H1 (cell line): ENCODE measurements around the gene BABAM1. TPM values are rescaled to one million over a fixed set of nuclear protein-coding genes. Genes with fewer than 3 reads are reported as not detected.

Experiments used
- CHD1 ChIP-seq: IDR thresholded peaks from 2 replicates; pipeline ENCODE4 v1.6.1; 2012; ENCODE audit warnings: low read depth, low read length, improper control_type of control experiment
- CHD2 ChIP-seq: IDR thresholded peaks from 2 replicates; pipeline ENCODE4 v1.6.1; 2012; ENCODE audit warnings: low read length, improper control_type of control experiment
- EP300 ChIP-seq, 2 experiments: IDR thresholded peaks; 1 replicate in 1 of 2; 2 replicates in 1 of 2; pipeline ENCODE4 v1.6.1; 2011 to 2012; ENCODE audit warnings: low read depth in 2 of 2, low read length in 2 of 2, mild to moderate bottlenecking in 2 of 2, borderline replicate concordance in 1 of 2, inconsistent platforms in 1 of 2, moderate library complexity in 1 of 2
- FOSL1 ChIP-seq: IDR thresholded peaks from 2 replicates; pipeline ENCODE4 v1.6.1; 2011; ENCODE audit warnings: mild to moderate bottlenecking, low read depth, low read length, moderate library complexity; ENCODE audit not compliant: insufficient read depth
- JUN ChIP-seq: IDR thresholded peaks from 2 replicates; pipeline ENCODE4 v1.6.1; 2011; ENCODE audit warnings: low read depth, mild to moderate bottlenecking, improper control_type of control experiment, low read length
- JUND ChIP-seq: IDR thresholded peaks from 2 replicates; pipeline ENCODE4 v1.6.1; 2011; ENCODE audit warnings: mild to moderate bottlenecking, improper control_type of control experiment, low read length
- NANOG ChIP-seq: IDR thresholded peaks from 2 replicates; pipeline ENCODE4 v1.6.1; 2011; ENCODE audit warnings: low read length, low read depth, mild to moderate bottlenecking, inconsistent platforms; ENCODE audit not compliant: insufficient read depth, poor library complexity, severe bottlenecking
- POLR2AphosphoS5 ChIP-seq: IDR thresholded peaks from 2 replicates; pipeline ENCODE4 v1.6.1; 2011; ENCODE audit warnings: low read depth, low read length
- RXRA ChIP-seq: IDR thresholded peaks from 2 replicates; pipeline ENCODE4 v1.6.1; 2011; ENCODE audit warnings: low read depth, mild to moderate bottlenecking, low read length, moderate library complexity; ENCODE audit not compliant: insufficient read depth
- SIN3A ChIP-seq, 2 experiments: IDR thresholded peaks in 1 of 2; conservative IDR thresholded peaks in 1 of 2; 2 replicates each; pipeline ENCODE4 v1.6.1; 2011 to 2012; ENCODE audit warnings: low read length in 2 of 2, improper control_type of control experiment in 1 of 2, low read depth in 1 of 2, mild to moderate bottlenecking in 1 of 2
- SIX5 ChIP-seq: IDR thresholded peaks from 2 replicates; pipeline ENCODE4 v1.6.1; 2011; ENCODE audit warnings: mild to moderate bottlenecking, low read depth, low read length
- SP1 ChIP-seq: IDR thresholded peaks from 2 replicates; pipeline ENCODE4 v1.6.1; 2011; ENCODE audit warnings: low read depth, low read length
- SP2 ChIP-seq: IDR thresholded peaks from 2 replicates; pipeline ENCODE4 v1.6.1; 2012; ENCODE audit warnings: mild to moderate bottlenecking, low read length, inconsistent platforms
- TAF1 ChIP-seq: IDR thresholded peaks from 2 replicates; pipeline ENCODE4 v1.6.1; 2011; ENCODE audit warnings: mild to moderate bottlenecking, low read depth, low read length
- TAF7 ChIP-seq: optimal IDR thresholded peaks from 2 replicates; pipeline ENCODE3; 2011; ENCODE audit warnings: low read depth, mild to moderate bottlenecking, inconsistent platforms, low read length, moderate library complexity, borderline replicate concordance
- TBP ChIP-seq: IDR thresholded peaks from 2 replicates; pipeline ENCODE4 v1.6.1; 2011; ENCODE audit warnings: low read depth, low read length, improper control_type of control experiment
- TCF12 ChIP-seq: IDR thresholded peaks from 2 replicates; pipeline ENCODE4 v1.6.1; 2011; ENCODE audit warnings: low read depth, mild to moderate bottlenecking, low read length
- polyA plus RNA-seq, 7 experiments: library from polyadenylated mRNA; depleted of rRNA in 3 of 7; stranded (reverse) in 5 of 7; unstranded in 2 of 7; fragments of >200 nt in 5 of 7; fragments of 200-250 nt in 2 of 7; gene quantifications; 1 replicate in 5 of 7; 2 replicates in 1 of 7; 4 replicates in 1 of 7; pipeline versions ENCODE4 v1.2.1 to v1.2.3, GENCODE V29; 2011 to 2013; ENCODE audit warnings: missing spikeins in 2 of 7, mixed read lengths in 2 of 7
- total RNA-seq: library from RNA; stranded (reverse); fragmentation: NEBNext Ultra II Directional; extraction: Animal tissue kit (Norgen Biotek cat#: 25700); gene quantifications from 2 replicates; pipeline ENCODE4 v1.2.1, GENCODE V29; 2021

The BABAM1 gene
- total and polyA plus RNA-seq, 2 of the 8 experiments (the other 6 are each of a cell fraction or from before 2014, with no cell fraction given): 127 to 133 TPM

DNA sequence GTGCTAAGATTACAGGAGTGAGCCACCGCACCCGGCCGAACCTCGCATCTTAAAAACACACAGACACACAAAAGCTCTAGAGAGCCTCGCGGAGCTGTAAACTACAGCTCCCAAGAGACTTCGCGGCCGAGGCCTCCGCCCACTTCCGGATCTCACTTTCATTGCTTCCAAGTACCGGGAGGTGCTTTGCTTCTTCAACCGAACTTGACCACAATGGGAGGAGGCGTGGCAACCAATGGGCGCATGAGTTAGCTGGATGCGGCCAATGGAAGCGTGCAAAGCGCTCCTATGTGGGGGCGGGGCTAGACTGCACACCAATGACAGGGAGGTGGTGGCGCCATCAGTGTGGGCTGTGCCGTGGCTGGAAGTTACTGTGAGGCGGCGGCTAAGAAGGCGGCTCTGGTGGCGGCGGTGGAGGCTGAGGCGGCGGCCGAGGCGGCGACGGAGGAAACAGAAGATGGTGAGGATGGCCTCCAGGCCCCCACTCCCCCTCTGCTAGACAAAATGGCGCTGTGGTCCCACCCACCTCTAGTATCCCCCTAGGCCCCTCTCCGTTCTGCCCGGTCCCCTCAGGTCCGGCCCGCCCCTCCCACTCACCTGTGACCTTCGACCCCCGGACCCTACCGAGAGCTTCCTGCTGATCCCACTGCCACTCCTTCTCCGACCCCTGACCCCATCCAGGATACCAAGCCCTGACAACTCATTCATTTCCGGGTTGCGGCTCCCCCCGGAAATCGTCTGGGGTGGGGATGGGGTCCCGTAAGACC, 42.1 kb downstream of the BABAM1 start, which contains the start of gene DDA1 (continued):
- TF ChIP-seq RXRA (no peak), EP300 (IDR thresholded peaks at IDR 0.05; ENCODE audit: borderline replicate concordance in 1 of 2, low read depth in 2 of 2, low read length in 2 of 2) (no peak), NANOG (no peak), TAF1 (peak; percentile 57; the same call in 1 of the 2 replicates), JUN (no peak), TBP (peak; percentile 16; the same call in 1 of the 2 replicates), SIN3A (conservative IDR thresholded peaks at IDR 0.05 in 1 of 2, IDR thresholded peaks at IDR 0.05 in 1 of 2; ENCODE audit: low read depth in 1 of 2, low read length in 2 of 2) (peak; percentile 37 to 56; a peak in 2 of 4 replicates), SP2 (peak; percentile 85), JUND (no peak), CHD1 (no peak), POLR2AphosphoS5 (peak; percentile 69; the same call in 1 of the 2 replicates), TCF12 (no peak), TAF7 (no peak), FOSL1 (no peak), CHD2 (peak; percentile 92), SIX5 (peak; percentile 80), SP1 (peak; percentile 100)
